ENCODE data around the gene KCNC4.

KCNC4 gene

GRCh38 chr1:110259770-110260169 is 49.7 kb downstream of the KCNC4 start:
- peaks cover 0 to 14% (median 12%) of the 10 kb centered on the region in 4 experiments for H3K4me1 ChIP-seq (ENCODE audit: control extremely low read depth in 1 of 4, control insufficient read depth in 4 of 4, insufficient read depth in 4 of 4, low read length in 3 of 4)
- ChIA-PET CTCF (interaction anchor here (1.4 kb wide), 1 partner anchor 12 kb away, joined by 3 read pairs; no protein-coding TSS in a partner anchor), POLR2A (no interaction called here)
- no peaks in the 10 kb centered on the region for H3K36me3 ChIP-seq (ENCODE audit: control insufficient read depth in 4 of 4, insufficient read depth in 4 of 4, low read length in 3 of 4)
- no peaks in the 10 kb centered on the region for H3K27me3 ChIP-seq (replicated peaks in 2 of 5; ENCODE audit: control insufficient read depth in 4 of 5, insufficient read depth in 5 of 5, low read length in 4 of 5)
- no peak overlapping the region for H3K27ac ChIP-seq (ENCODE audit: insufficient read depth in 1 of 2, low read depth in 1 of 2, low read length in 2 of 2, poor library complexity in 1 of 2, severe bottlenecking in 2 of 2)
- peak in 2 of 3 donors; percentile 10 to 21 for DNase-seq
- no peak overlapping the region for H3K4me3 ChIP-seq (ENCODE audit: control insufficient read depth in 1 of 7, extremely low read depth in 1 of 7, insufficient read depth in 4 of 7, low read depth in 2 of 7, low read length in 6 of 7)
- 88% methylated on average over 1 of the region's 2 CpGs for WGBS (ENCODE audit: insufficient coverage)
- H3K9me3 ChIP-seq (ENCODE audit: control extremely low read depth in 1 of 5, control insufficient read depth in 4 of 5, insufficient read depth in 2 of 5, low read depth in 1 of 5, low read length in 4 of 5) = no peaks in the 10 kb centered on the region

Data from common myeloid progenitor, CD34-positive (primary cell).